HCT116 (cell line): ENCODE results near the gene RGS2.

Experiments
- ATF3 ChIP-seq: IDR thresholded peaks from 2 replicates; pipeline ENCODE4 v1.6.1; 2012
- CEBPB ChIP-seq: IDR thresholded peaks from 2 replicates; pipeline ENCODE4 v1.6.1; 2012; ENCODE audit warnings: low read depth
- CTCF ChIP-seq, 3 experiments: fragments of 200-600 bp in 1 of 3; sonication (generic) in 1 of 3; IDR thresholded peaks in 2 of 3; conservative IDR thresholded peaks in 1 of 3; 2 replicates each; pipeline ENCODE4 v1.5.1; 2012 to 2017; ENCODE audit warnings: low read depth in 2 of 3, low read length in 2 of 3, antibody characterized with exemption in 1 of 3, borderline replicate concordance in 1 of 3, control low read depth in 1 of 3, mild to moderate bottlenecking in 1 of 3, mixed read lengths in 1 of 3, mixed run types in 1 of 3, moderate library complexity in 1 of 3; ENCODE audit not compliant: insufficient read depth in 1 of 3
- ELF1 ChIP-seq: IDR thresholded peaks from 2 replicates; pipeline ENCODE4 v1.6.1; 2012; ENCODE audit warnings: low read depth, borderline replicate concordance
- EZH2 ChIP-seq: fragments of 200-600 bp; sonication (generic); IDR thresholded peaks from 2 replicates; pipeline ENCODE4 v1.6.1; 2017; ENCODE audit warnings: antibody characterized with exemption, mixed run types
- EZH2phosphoT487 ChIP-seq: fragments of 200-600 bp; IDR thresholded peaks from 2 replicates; pipeline ENCODE4 v1.6.1; 2018; ENCODE audit warnings: antibody characterized with exemption, borderline replicate concordance
- MAX ChIP-seq: IDR thresholded peaks from 2 replicates; pipeline ENCODE4 v1.6.1; 2012
- POLR2A ChIP-seq: IDR thresholded peaks from 2 replicates; pipeline ENCODE4 v1.7.0; 2011; ENCODE audit warnings: borderline replicate concordance; ENCODE audit not compliant: insufficient read depth, insufficient read length; ENCODE audit errors: extremely low read depth
- POLR2AphosphoS5 ChIP-seq: IDR thresholded peaks from 2 replicates; pipeline ENCODE4 v1.6.1; 2011; ENCODE audit warnings: mild to moderate bottlenecking, low read depth, low read length, moderate library complexity
- RAD21 ChIP-seq: IDR thresholded peaks from 2 replicates; pipeline ENCODE4 v1.6.1; 2012; ENCODE audit warnings: low read depth, mild to moderate bottlenecking
- SIN3A ChIP-seq: IDR thresholded peaks from 2 replicates; pipeline ENCODE4 v1.6.1; 2012; ENCODE audit warnings: low read depth
- ZBTB33 ChIP-seq: IDR thresholded peaks from 2 replicates; pipeline ENCODE4 v1.6.1; 2011; ENCODE audit warnings: mild to moderate bottlenecking, low read length, moderate library complexity; ENCODE audit not compliant: insufficient replicate concordance; ENCODE audit errors: extremely low read depth
- ZNF274 ChIP-seq: fragments of 200-500 bp; sonication (Bioruptor generic); IDR thresholded peaks from 2 replicates; pipeline ENCODE4 v1.6.1; 2014; ENCODE audit warnings: mild to moderate bottlenecking, low read depth, low read length, inconsistent platforms

- TF ChIP-seq ZNF274, result no peak
- no peak for TF ChIP-seq CEBPB
- TF ChIP-seq CTCF (IDR thresholded peaks at IDR 0.05 in 2 of 3, conservative IDR thresholded peaks at IDR 0.05 in 1 of 3; ENCODE audit: borderline replicate concordance in 1 of 3, insufficient read depth in 1 of 3, low read depth in 2 of 3, low read length in 2 of 3), result no peak
- no peak for TF ChIP-seq ZBTB33
- TF ChIP-seq MAX, result no peak
- TF ChIP-seq EZH2, result no peak
- TF ChIP-seq POLR2A, result no peak
- no peak for TF ChIP-seq POLR2AphosphoS5
- TF ChIP-seq RAD21, result no peak
- TF ChIP-seq SIN3A, result no peak
- TF ChIP-seq EZH2phosphoT487, result no peak
- TF ChIP-seq ATF3, result no peak
- TF ChIP-seq ELF1, result no peak
These were observed 1.5 kb downstream of the RGS2 start for GRCh38 chr1:192810253-192810880.
